NCI-H187 (cell line): ENCODE data around the gene EBF3.

Source experiments
- DNase-seq, 2 experiments: peaks; one replicate each; lab custom pipeline; 2025; lab: John Stamatoyannopoulos, UW

Gene EBF3, protein sequence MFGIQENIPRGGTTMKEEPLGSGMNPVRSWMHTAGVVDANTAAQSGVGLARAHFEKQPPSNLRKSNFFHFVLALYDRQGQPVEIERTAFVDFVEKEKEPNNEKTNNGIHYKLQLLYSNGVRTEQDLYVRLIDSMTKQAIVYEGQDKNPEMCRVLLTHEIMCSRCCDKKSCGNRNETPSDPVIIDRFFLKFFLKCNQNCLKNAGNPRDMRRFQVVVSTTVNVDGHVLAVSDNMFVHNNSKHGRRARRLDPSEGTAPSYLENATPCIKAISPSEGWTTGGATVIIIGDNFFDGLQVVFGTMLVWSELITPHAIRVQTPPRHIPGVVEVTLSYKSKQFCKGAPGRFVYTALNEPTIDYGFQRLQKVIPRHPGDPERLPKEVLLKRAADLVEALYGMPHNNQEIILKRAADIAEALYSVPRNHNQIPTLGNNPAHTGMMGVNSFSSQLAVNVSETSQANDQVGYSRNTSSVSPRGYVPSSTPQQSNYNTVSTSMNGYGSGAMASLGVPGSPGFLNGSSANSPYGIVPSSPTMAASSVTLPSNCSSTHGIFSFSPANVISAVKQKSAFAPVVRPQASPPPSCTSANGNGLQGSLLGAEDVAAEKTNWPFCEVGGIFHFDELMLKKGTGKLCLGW

DNA sequence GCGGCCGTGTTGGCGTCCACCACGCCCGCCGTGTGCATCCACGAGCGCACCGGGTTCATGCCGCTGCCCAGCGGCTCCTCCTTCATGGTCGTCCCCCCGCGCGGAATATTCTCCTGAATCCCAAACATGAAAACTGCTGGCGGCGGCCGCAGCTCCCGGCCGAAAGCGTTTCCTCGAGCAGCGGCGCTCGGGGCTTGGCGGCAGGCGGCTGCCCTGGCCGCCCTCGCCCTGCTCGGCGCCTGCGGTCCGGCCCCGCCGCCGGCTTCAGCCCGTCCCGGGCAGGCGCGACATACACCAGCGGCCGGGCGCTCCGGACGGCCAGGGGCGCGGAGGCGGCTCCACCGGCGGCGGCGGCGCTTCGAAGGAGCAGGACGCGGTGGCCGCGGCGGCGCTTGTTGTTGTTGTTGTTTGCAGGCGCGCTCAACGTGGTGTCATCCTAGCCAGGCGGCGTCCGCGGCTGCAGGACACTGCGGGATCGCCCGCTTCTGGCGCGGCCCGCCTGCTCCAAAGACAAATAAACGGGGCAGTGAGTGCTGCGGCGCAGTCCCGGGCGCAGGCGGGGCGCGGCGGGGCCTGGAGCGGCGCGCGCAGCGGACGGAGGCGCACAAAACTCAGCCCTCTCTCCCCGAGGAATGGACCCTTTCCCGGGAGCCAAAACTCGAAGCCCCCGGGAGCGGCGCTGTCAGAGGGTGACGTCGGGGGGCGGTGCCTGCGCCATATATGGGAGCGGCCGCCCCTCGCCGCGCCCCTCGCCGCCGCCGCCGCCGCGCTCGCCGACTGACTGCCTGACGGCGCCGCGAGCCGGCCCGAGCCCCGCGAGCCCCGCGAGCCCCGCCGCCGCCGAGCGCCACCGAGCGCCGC is at the start of gene EBF3:
Gene EBF3 (minus strand): TSS at position 634 of the 861 bp plus-strand sequence. CDS start 506 bp downstream, at position 128.
- no peak for DNase-seq

DNA sequence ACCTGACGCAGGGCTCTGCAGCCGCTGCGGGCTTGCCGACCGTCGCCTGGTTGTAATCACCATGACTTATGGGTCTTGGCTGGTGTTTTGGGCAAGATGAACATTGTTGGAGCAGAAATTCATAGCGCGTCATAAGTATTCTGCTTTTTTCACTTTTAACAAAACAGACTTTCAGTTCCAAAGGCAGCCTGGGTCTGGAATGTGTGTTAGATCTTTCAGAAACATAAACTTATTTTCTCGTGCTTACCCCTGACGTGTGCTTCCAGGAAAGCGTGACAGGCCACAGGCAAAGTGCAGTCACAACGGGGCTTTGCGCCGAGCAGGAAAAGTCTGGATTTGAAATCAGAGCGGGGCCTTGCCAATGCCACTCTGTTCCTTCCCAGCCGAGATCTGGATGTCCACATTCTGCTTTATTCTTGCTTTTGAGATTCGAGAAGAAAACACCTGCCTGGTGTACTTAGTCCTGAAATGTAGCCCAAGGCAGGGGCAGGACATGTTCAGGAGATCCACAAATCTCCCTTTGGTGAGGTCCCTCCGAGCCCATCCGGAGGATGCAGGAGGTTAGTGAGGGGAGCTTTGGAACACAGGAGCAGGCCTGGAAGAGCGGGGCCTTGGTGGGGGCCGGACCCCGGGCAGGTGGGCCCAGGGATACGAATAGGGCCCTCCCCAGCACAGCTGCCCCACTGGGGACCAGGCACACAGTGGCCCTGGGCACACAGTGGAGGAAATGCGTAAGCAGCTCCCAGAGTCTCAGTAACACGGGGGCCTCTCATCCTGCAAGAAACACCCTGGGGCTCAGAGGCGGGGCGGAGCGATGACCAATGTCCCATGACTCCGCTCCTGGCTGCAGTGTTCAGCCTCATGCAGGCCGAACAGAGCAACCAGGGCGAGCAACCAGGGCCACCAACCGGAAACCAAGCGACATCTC is 49.5 kb upstream of the EBF3 start:
- no peak for DNase-seq

DNA sequence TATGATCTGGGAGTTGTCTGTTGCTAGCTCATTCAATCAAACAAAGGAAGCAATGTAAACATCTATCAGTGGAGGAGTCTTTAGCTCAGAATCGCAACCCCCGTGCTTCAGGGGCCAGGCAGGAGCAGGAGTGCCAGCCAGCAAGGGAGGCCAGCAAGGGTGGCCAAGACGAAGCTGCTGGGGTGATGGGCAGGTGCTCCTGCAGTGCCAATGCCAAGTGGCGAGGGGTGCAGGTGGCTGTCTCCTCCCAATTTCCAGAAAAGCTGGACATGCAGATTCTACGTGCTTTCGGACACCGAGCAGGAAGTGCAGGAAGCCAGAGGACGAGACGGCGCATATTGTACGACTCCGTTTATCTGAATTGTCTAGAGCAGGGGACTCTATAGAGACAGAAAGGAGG is 48.1 kb upstream of the EBF3 start:
- DNase-seq, result no peak

DNA sequence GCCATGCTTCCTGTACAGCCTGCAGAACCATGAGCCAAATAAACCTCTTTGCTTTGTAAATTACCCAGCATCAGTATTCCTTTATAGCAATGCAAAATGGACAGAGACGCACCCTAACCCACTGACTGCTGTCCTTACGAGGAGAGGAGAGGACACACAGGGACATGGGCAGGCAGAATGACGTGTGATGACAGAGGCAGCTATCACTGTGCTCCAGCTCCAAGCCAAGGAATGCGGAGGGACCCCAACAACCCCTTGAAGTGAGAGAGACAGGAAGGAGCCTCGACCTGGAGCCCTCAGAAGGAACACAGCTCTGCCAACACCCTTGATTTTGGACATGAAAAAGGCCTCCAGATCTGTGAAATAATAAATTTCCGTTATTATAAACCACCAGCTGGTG is 46.6 kb upstream of the EBF3 start:
- DNase-seq, result no peak

DNA sequence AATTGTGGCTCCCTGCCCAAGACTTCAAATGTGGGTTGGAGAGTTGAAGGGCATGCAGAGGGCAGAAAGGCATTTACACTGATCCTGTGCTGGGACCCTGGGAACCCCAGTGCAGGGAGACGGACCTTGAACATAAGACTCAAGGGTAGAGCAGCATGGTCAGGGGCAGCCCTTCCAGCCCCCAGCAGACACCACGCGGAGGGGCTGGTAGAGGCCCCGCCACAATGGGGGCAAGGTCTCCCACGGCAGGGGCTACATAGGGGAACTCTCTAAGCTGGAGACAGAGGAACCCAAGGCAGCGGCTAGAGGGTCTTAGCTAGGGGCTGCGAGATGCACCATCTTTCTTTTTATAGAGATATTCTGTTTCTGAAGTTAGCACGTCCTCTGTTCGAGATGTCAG is 45.2 kb upstream of the EBF3 start:
- no peak for DNase-seq

DNA sequence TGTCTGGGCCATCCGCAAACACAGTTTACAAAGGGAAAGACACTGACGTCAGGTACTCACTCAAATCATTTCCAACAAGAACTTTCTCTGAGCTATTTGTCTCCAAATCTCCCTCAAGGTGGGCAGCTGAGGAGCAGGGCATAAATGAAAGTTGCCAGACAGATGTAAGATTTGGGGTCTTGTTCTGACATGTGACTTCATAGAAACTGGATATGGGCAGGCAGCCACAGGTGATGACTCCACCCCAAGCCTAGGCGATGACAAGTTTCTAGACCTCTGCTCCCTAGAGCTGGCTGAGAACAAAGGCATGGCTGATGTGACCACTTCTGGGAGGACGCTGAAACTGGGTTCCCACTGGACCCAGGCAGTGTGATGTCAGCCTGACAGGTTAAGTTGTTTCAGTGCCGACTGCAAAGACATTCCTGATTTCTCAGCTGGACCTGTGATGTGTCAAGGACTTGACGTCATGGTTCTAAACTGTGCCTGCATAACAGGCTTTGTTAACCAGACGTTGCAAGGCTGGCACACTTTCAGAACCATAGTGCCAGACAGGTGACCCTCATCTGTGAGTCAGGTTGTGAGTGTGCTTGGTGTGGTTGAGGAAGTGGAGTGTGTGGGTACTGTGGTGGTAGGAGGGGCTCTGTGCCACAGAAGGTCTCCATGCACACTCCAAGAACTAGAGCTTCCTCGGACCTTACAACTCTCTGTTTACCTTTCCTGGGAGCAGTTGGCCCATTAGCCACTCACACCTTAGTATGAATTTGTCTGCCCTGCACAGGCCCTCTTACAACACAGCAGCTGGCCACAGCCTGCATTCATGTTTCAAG is 39.9 kb upstream of the EBF3 start:
- DNase-seq, result no peak

DNA sequence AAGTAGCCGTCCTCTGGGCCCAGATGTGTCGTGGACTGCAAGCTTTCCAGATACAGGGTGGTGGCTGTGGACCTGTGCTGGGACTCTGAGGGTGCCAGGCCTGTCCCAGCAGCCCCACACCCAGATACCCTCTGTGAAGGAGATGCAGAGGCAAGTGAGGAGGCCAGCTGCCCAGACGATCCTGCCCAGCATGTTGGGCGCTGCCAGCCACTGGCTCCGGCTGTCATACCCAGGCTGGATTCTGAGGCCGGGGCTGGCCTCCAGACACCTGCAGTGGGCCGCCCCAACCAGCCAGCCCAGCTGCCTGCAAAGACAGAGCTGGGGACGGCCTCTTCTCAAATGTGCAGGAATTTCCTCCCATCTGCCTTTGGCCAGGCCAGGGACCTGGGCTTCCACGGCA is 39.1 kb upstream of the EBF3 start:
- DNase-seq, result no peak

DNA sequence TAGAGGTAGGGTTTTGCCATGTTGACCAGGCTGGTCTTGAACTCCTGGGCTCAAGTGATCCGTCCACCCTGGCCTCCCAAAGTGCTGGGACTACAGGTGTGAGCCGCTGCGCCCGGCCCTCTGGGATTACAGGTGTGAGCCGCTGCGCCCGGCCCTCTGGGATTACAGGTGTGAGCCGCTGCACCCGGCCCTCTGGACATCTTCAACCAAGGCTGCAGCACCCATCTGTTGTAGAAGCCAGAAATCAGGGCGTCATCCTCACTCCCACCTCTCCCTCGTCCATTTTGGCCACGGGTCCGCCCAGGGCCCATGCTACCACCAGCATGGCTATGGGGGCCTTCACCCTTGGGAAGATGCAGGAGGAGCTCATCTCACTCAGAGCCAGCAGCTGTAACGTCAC is 38.5 kb upstream of the EBF3 start:
- DNase-seq, result no peak

DNA sequence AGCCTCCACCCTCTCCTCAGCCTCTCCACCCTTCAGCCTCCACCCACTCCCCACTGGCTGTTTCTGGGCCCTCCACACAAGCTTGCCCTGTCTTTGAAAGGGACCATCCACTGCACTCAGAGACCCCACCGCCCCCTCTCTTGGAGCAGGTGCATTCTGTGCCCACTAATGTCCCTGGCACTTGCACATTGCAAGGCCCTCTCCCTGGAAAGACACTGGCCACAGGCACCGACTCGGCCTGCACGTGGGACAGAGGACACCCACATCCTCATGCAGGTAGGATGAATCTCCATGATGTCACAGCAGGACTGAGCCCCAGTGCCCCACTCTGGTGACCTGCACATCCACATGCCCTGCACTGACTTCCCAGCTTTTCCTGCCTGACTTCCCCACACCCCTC is 36.8 kb upstream of the EBF3 start:
- no peak for DNase-seq

DNA sequence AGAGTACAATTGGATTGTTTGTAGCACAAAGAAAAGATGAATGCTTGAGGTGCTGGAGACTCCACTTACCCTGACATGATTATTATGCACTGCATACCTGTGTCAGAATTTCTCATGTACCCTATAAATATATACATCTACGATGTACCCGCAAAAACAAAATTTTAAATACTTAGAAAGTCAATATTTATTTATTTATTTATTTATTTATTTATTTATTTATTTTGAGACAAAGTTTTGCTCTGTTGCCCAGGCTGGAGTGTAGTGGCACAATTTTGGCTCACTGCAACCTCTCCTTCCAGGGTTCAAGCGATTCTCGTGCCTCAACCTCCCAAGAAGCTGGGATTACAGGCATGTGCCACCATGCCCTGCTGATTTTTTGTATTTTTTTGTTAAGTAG is 35.1 kb upstream of the EBF3 start:
- no peak for DNase-seq

DNA sequence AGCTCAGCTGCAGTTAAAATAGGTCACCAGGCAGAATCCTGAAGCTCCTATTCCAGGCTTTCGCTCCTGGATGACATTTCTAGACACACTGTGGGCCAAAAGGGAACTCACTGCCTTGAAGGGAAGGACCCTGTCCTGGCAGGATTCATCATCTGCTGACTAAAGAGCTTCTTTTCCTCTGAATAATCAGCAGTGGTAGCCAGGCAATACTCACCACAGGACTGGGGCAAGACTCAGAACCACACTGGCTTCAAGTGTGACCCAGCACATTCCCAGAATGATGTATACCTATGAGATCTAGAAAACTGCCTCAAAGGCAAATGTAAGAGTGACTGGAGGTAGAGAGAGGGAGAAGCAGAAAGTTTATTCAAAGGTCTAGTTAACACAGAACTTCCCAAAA is 29.5 kb upstream of the EBF3 start:
- DNase-seq, result no peak

DNA sequence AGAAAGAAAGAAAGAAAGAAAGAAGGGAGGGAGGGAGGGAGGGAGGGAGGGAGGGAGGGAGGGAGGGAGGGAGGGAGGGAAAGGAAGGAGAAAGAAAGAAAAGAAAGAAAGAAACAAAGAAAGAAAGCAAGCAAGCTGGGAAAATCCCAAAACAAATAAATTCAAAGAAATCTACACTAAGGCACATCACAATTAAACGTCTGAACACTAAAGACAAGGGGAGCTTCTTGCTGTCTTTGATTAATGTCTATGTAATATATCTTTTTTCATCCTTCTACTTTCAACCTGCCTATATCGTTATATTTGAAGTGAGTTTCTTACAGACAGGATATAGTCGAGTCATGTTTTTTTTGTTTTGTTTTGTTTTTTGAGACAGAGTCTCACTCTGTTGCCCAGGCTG is 28.3 kb upstream of the EBF3 start:
- DNase-seq, result no peak

DNA sequence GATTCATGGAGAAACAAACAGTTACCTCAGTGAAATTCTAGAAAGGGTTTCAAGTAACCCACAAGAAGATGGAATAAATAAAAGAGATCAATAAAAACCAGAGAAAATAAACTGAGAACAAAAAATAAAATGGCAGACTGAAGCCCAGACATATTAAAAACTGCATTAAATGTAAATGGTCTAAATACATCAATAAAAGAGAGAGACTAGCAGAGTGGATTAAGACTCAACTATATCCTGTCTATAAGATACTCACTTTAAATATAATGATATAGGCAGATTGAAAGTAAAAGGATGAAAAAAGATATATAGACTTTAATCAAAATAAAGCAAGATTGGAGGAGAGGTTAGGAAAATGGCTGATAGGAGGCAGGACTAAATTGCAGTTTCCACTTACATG is 18.8 kb upstream of the EBF3 start:
- DNase-seq, result no peak

DNA sequence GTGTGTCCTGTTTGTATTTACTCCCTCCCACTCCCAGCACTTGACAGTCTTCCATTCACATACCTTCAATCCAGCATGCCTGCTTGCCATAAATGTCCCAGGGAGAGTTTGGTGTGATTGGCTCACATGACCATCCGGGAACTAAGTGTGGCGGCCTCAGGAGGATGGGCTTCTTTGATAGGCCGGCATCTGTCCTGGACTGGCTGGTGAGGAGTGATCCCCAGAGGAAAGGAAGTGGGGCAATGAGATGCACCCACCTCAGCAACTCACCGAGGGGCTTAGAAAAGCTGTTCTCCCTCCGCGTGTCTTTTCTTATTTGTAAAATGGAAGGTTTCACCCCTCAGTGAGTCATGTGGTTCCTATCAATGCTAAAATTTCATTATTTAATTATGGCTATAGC is 14.9 kb upstream of the EBF3 start:
- no peak for DNase-seq

DNA sequence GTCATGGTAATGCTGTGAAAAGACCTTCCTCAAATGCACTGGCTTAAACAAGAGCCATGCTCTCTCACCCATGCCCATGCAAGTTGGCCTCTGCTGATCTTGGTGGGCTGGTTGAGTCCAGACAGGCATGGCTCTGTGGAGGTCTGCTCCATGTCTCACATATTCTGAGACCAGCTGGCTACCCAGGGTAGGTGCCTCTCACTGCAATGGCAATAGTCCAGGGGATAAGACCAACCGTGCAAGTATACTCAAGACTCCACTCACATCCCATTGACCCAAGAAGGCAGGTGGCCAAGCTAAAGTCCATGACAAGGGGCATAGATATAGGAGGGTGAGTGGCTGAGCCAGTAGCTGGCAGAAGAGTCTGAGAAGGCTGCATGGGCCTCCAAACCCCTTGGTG is 14.2 kb upstream of the EBF3 start:
- no peak for DNase-seq

DNA sequence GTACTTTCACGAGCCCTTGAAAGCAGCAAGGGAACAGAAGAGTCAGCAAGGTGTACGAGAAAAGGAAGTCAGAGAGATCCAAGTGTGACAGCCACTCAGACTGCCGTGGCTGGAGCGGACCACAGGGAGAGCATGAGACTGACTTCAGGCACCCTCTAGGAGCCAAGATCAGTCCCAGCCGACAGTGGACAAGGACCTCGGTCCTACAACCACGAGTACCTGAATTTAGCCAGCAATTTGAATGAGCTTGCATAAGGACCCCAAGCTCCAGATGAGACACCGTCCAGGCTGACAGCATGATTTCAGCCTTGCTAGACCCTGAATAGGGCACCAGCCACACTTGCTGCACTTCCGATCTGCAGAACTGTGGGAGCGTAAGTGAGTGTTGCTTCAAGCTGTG is 13.7 kb upstream of the EBF3 start:
- DNase-seq, result no peak

DNA sequence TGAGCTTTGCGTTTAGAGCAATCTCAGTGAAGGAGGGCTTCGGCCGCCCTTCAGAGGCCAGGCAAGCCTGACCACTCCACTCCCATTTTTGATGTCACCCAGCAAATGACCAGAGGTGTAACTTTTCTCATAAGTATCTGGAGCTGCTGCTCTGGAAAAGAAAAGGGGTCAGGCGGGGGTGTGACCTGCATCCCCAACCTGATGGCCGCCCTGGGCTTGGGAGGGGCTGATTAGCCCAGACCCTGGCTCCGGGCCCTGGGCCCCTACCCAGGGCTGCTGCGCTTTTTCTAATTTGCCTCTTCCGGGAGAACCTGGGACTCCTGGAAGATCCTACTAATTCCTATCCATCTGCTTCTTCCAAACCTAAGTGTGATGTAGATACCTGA is 9.6 kb upstream of the EBF3 start:
- DNase-seq, result no peak

DNA sequence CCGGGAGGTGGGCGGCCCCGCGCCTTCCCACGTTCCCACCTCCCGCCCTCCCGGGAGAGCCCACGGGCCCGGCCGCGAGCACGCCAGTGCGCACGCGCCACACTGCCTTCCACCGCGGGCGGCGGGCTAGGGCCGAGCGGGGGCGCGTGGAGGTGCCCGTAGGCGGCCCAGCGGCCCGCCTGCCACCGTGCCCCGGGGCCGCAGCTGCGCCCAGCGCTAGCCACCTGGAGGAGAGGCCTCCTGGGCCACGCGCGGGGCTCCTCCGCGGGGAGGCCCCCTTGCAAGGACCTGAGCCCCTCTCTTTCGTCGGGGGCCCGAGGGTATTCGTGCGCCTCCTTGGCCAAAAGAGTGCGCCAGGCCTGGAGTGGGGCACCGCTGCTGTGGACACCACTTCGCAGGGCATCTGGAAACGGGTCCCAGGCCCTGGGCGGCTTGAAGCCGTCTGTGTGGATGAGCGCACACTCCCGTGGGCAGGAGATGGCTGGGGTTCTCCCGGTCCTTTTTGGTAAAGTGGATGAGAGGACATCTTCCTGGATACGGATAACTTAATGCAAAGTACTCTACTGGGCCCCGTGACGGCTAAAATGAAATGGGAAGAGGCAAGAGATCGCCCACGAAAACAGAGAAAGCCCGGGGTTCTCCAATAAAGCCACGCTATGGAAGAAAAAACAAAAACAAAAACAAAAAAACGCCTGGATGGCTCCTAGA is 9.0 kb upstream of the EBF3 start:
- no peak for DNase-seq

DNA sequence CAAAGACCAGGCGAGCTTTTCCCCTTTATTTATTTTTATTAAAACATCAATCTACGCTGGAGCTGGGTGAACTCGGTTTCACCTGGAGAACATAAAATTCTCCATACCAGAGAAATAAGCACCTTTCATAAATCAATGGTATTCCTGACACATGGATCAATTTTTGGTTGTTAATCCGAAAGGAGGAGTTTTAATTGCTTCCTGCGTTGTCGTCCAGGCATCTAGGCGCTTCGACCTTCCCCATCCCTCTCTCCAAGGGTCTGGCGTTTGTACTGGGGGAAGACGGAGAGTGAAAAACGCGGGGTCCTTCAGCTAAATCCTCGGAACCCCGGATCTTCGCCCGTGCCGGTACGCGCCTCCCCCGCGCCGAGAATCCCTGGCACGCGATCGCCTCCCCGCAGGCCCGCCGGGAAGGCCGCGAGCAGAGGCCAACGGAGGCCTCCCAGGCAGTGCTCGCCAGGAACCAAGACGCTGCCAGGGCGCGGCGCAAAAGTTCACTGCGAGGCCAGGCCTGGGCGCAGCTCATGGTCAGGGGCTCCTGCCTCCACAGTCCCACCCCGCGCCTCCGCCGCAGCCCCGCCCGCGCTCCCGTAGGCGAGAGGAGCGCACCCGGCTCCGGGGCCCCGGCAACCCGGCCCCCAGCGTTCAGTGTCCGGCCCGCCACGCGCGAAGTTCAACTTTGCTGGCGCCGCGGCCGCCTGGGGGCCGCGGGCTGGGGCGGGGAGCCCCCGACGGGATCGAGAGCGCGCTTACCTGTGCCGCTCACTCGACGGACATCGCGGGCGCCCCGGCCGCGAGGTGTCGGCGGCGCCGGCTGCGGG is 8.3 kb upstream of the EBF3 start:
- DNase-seq, result no peak
